ENCODE data around the gene SYNGAP1.

GRCh38 chr6:33469661-33470060 lies 49.8 kb downstream of the SYNGAP1 start:
- TF ChIP-seq USF2 (IDR thresholded peaks at IDR 0.05; ENCODE audit: low read depth, low read length) (no peak), BHLHE40 (IDR thresholded peaks at IDR 0.05; ENCODE audit: low read depth, low read length) (no peak)
- TF ChIP-seq, protein P1, sequence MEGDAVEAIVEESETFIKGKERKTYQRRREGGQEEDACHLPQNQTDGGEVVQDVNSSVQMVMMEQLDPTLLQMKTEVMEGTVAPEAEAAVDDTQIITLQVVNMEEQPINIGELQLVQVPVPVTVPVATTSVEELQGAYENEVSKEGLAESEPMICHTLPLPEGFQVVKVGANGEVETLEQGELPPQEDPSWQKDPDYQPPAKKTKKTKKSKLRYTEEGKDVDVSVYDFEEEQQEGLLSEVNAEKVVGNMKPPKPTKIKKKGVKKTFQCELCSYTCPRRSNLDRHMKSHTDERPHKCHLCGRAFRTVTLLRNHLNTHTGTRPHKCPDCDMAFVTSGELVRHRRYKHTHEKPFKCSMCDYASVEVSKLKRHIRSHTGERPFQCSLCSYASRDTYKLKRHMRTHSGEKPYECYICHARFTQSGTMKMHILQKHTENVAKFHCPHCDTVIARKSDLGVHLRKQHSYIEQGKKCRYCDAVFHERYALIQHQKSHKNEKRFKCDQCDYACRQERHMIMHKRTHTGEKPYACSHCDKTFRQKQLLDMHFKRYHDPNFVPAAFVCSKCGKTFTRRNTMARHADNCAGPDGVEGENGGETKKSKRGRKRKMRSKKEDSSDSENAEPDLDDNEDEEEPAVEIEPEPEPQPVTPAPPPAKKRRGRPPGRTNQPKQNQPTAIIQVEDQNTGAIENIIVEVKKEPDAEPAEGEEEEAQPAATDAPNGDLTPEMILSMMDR (conservative IDR thresholded peaks at IDR 0.05; ENCODE audit: low read depth, low read length): no peak
